ENCODE measurements around the gene KIDINS220.

The KIDINS220 gene

DNA sequence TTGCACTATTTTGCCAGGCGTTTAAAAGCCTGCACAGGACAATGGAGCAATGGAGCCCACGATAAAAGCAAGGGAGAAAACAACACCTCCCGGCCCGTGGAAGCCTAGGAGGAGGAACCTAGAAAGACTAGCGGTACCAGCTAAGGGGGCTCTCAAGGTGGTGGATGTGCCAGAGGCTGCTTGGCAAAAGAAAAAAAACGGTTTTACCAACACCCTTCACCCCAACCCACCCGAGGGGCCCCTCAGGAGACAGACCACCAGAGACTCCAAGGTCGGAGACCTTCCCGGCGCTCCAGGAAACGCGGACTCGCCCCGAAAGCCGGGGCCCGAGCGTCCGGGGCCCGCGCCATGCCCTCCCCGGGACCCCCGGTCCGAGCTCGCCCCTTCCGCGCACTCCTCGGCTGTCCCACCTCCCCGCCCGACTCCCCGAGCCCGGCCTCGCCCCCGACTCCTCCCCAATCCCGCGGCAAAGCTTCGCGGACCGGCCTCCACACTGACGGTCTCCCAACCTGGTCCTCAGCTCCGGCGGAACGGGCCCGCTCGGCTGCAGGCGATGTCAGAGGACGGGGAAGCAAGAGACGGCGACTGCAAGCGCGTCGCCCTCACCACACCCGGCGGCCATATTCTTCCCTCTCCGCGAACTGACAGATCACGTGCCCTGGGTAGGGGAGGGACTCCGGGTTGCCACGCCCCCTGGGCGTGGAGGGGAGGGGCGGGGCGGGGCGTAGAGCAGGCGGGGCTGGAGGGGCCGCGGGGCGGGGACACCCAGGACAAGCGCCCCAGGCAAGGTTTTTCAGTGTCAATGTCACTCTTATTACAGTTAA is at the start of gene KIDINS220:
Gene KIDINS220, minus strand, starts transcription at position 643 of the 824 bp plus-strand sequence. CDS start 10,520 bp downstream, outside the sequence.
- peak; percentile 83 for DNase-seq

DNA sequence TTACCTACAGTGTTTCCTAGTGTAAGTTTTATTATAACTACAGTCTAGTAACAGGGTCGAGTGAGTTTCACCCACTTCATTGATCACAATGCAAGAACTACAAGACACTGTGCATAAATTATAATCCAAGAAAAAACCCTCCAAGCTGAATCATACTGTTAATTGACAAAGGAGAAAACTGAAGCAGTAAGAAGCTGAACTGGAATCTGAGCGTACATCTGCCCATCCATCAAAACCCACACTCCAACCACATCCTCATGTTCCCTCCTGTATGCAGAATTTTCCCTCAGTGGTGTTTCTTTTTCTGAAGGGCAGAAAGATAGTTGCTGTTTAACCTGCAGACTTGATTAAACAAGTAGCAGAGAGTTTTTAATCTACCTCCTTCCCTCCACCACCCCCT is 49.5 kb upstream of the KIDINS220 start:
- no peak for DNase-seq

DNA sequence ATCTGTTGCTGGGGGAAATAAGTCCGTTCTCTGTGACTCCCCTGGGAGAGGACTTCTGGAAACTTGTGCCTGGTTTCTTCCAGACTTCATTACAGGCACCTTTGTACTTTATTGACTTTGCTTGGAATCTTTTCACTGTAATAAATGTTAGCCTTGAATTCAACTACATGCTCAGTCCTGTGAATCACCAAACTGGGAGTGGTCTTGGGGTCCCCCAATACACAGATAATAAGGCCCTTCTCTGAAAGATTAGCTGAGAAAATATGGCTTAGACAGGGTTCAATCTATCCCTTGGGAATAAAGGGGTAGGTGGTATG is 48.7 kb upstream of the KIDINS220 start:
- DNase-seq, result no peak

DNA sequence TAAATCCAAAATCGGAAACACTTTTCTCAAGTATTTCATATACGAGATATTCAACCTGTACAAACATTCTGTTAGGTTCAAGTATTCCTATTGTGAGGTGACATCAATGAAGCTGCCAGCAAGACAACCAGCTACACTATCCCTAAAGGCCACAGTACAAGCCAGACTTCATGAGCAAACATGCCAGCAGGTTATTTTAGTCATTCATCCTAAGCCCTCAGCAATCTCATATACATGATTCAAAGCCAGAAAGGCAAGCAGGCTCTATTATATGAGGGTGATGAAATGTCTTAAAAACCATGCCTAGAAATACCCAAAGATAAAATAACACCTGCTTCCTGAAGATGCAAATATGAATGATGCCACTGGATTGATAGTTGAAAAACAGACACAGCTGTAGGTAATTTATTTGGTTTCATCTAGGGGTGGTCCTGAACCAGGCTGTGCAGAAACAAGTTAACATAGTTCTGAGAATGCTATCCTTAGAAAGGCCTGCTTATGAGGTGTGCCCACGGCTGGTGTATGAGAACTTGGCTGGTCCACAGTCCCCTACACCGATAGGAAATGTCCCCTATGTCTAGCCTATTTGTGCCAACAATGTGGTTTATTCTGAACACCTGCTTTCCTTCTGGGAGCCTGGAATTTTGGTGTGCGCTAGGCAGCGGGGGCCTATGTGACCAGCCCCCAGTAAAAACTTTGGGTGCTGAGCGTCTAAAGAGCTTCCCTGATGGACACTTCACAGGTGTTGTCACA is 48.2 kb upstream of the KIDINS220 start:
- no peak for DNase-seq

DNA sequence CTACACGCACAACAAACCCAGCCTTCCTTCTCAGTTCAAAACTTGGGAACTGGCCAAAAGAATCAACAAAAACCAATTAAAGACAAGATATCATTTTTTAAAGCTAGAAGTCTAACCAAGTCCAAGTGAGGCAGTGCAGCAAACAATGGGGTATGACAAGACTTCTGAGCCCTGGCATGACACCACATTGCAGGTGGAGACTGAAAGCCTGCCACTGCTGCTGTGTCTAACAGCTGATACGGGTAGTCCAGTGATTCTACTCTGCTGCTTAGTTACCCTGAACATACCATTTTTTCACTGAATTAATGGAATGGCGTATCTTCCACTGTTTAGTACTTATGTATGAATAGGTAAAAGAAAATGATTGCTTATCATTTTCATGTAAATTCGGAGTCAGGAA is 47.4 kb upstream of the KIDINS220 start:
- DNase-seq, result no peak

DNA sequence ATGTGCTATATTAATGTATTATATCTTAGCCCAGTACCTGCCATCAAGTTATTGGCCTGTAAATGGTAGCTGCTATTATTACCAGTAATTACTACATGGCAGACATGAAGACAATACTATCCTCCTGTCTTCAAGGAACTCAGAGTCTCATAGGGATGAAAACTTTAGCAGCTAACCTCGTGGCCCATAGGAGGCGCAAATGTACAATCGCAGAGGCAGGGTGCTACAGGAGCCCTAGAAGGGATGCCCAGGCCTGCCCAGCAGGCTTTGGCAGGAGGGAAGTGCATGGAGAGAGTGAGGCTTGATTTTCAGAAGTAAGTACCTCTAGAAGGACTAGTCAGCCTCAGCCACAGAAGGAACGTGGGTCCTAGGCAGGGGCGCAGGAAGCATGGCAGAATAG is 44.7 kb upstream of the KIDINS220 start:
- DNase-seq, result no peak

DNA sequence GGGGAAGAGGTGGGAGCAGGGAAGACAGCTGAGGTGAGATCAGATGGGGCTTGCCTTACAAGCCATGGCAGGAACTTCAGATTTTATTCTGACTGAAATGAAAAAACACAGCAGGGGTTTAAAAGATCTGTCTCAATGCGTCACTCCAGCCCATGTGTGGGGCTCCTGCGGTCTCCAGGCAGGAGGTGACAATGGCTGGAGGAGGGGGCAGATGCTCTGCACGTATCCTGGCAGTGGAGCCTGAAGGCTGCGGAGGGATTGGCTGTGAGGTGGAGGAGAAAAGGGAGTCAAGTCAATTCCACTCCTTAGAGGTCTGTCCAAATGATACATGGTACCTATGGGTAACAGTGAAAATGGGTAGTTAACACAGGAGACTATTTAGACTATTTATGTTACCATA is 40.5 kb upstream of the KIDINS220 start:
- DNase-seq, result no peak

DNA sequence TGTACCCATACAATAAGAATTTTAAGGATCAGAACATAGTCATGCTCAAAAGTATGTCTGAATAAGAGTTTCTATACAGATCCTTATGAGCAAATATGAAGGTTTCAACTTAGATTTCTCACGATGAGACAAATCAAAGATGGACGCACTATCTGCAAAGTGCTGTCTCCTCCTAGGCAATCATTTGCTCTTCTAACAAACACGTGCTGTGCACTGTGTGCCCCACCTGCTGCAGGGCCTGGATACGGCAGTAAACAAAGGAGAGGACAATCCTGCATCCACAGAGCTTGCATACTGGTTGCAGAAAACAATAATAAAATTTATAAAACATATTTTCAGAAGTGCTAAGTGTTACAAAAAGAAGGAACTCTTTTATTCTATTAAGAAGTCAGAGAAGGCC is 39.9 kb upstream of the KIDINS220 start:
- DNase-seq, result no peak

DNA sequence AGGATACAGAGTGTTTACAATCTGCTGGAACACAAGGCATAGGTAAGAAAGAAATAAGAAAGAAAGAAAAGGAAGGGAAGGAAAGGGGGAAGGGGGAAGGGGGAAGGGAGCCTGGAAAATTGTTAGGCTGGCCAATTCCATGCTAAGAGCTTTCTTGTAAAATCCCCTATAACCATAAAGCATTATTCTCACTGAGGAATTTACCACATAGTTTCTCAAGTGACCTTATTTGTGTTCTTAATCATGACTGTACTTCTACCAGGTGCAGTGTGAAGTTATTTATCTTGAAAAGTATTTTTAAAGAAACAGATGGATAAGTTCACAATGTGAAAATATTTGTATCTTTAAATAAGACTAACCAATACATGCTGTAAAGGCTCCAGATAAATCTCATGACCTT is 39.2 kb upstream of the KIDINS220 start:
- no peak for DNase-seq

DNA sequence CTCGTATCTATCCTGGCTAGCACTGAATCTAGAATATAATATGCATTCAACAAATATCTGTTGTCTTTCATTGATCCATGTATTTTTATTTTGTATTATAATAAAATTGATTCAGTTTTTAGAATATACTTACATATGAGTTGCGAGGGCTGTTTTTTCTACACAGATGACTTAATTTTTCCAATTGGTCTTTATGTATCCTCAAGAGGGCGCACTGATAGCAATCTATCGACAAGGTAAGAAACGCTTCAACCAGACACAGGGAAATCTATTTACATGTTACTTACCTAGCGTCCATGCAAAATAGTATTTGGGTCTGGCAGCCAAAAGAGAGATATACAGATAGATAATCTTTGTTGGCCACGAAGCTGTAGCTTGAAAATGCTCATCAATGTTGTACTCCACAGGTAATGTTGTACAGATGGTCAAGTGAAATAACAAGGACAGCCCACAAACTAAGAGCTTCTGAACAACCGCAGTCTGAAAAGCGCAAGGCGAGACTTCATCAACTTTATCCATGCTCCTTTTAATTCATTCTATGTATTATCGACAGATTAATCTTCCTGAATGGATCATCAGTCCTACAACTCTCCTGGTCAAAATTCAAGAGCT is 35.5 kb upstream of the KIDINS220 start:
- no peak for DNase-seq

DNA sequence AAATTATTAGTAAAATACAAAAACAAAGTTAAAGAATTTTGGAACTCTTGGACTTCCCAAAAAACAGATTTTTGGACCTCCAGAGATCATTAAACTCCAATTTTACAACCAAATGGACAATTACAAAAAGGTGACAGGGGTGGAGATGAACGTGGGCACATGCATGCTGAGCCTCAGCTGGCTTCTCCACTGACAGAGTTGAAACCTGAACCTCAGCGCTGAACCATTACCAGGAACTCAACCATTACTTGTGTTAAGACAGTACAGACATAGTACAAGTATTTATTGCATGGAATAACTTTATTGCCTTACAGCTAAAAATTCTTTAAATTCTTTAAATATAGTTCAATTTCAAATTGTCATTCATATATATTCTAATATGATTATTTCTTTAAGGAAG is 33.0 kb upstream of the KIDINS220 start:
- DNase-seq, result no peak

DNA sequence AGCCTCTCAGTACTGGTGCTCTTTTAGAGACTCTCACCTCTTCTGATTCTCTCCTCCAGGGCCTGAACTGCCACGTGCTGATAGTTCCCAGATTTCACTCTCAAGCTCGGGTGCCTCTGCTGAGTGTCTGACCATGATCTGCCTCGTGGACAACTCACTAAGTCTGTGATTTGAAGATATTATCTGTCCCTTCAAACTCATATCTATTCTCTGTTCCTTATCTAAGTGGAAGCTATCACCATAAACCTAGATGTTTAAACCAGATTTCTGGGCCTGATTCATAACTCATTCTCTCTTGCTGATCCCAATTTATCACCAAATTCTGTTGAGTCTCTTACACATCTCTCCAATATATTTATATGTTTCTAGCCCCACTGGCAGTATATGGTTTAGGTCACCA is 29.9 kb upstream of the KIDINS220 start:
- DNase-seq, result no peak

DNA sequence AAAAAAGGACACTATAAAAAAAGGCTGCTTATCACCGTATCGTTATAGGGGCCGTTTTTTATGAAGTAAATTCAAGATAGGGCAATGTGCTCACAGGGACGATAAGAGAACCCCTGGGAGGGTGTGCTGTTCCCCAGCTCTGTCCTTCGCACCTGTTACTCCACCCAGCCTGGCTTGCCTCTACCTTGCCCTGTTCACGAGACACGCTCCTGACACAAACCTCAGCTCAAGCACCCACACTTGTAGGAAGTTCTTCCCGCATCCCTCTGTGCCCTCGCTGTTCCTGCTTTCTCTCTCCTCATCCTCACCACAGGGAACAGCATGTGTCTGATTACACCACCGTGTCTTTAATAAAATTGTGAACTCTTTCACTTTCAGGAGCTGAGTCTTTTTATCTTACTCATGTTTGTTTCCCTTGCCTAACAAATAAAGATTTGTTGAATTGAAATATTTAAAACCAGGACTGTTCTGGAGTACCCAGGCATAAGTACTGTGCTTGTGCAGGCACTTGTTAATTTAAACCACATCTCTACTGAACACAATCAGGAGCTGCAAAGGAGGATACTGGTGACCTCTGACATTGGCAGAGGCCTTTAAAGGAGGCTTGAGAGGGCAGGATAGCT is 26.0 kb upstream of the KIDINS220 start:
- no peak for DNase-seq

DNA sequence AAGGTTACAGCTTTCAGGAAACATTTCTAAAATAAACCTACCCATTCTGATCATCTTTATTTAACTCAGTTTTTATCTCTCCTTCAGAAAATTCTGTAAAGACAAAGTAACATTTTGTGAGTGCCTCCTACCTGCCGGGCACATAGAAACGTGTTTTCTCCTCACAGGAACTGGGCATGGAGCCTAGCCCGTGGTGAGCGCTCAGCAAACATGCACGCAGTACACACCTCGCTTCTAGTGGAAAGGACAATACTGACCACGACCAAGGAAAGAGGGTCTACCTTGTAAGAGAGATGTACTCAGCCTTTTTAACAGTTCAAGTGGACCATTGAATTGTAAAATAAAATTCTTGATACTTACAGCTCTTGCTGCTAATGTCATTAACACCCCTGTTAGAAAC is 24.8 kb upstream of the KIDINS220 start:
- no peak for DNase-seq

DNA sequence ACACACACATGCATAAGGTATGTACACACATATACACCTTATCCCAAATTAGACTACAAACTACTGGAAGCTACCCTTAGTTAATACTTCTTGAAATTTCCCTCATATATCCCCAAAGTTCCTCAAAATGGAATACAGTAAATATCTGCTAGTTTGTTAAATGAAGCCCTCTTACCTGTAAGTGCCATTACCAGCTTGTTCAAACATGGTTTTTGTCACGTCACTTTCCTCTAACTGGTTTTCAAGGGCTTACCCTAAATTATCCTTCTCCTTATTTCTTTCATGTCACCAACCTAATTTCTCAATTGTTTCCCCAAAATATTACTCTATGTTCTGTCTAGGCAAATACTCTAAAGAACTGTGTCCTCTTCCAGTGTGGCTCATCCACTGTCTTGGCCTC is 24.4 kb upstream of the KIDINS220 start:
- DNase-seq, result no peak

DNA sequence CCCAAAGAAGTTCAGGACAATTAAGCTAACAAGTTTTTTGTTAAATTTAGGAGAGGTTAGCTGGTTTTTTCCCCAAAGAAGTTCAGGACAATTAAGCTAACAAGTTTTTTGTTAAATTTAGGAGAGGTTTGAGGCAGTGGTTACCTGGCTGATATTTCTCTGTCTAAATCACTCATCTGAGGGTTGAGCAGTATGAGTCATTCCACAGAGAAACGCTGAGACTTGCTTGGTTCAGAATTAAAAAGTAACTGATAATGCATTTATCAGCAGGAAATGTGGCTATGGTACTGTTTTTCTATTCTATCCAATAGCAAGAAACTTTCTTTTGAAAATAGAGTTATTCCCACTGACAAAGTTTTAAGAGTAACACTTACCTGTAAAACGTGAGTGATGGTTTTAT is 22.8 kb upstream of the KIDINS220 start:
- no peak for DNase-seq

DNA sequence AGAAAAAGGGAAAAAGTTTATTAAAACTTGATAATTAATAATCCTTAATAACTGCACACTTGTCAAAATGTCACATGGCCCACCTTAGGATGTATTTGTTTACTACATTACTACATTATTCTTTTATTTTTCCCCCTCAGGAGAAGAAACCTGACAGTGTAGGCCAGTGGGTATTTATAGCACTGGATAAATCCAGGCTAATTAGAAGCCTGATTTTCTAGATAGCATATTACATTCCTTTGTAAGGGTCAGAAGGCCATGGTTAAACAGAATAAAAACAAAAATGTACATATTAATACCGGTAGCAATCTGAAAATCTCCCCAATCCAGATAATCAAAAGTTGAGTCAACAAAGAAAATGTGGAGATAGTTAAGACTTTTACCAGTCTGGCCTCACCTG is 21.5 kb upstream of the KIDINS220 start:
- DNase-seq, result no peak

DNA sequence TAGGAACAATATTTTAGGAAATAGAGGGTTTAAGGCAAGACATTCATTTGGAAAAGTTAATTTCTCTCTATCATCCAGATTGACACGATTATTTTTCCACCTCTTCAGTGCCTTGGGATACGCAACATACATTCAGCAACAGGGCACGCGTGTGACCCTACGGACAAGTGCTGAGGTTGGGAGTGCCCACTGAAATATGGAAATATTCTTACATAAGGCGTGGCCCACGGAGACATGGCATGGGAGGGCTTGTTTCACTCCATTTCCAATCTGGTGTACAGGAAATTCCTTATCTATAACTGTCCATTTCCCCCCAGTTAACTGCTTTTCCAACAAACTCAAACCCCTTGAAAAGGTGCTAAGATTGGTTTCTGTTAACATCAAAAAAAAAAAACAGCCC is 20.9 kb upstream of the KIDINS220 start:
- DNase-seq, result no peak

DNA sequence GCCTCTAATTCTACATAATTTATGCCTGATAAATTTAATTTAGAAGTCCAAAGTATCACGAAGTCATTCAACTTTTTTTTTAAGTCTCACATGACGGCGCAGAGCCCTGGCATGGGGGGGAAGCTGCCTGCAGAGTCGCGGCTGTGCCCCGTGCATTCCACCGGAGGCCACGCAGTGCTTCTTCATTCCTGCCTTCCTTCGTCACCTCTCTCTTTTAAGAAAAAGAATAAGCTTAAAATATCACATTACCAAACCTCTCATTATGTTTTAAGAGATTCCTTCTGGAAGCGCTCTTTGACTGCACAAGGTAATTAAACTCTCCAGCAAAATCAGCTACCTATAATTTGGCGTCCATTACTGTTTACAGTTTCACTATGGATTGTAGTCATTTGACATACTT is 20.3 kb upstream of the KIDINS220 start:
- no peak for DNase-seq

DNA sequence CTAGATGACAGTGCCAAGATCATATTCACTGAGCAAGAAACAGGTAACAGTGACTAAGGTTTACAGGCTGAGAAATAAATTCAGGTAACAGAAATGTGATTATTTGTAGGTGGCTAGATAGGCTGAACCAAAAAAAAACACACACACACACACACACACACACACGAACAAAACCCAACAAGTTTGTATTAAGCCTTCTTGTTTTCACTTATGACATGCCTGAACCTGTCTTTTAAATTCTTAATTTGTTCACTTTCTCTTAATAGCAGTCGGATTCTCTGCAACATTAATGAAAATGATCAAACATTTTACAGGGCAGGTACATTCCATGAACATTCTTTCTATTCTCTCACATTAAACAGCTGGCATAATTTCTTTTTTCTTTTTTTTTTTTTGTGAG is 18.8 kb upstream of the KIDINS220 start:
- DNase-seq, result no peak

DNA sequence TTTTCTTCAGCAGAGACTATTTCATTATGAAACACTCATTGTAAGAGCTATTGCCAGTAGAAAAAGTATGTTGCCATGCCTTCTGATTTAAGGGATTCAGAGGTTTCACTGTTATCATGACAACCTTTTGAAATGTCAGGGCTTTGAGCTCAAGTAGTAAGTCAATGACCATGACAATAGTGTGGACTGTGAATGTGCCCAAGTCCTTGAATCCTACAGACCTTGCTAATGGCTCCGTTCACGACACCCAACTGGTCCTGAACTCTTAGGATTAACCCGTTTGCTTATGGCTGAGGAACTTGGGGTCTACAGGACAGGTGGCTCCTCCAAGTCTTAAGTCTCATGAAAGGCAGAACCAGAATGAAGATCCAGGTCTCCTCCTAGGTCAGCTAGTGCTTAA is 17.6 kb upstream of the KIDINS220 start:
- no peak for DNase-seq

DNA sequence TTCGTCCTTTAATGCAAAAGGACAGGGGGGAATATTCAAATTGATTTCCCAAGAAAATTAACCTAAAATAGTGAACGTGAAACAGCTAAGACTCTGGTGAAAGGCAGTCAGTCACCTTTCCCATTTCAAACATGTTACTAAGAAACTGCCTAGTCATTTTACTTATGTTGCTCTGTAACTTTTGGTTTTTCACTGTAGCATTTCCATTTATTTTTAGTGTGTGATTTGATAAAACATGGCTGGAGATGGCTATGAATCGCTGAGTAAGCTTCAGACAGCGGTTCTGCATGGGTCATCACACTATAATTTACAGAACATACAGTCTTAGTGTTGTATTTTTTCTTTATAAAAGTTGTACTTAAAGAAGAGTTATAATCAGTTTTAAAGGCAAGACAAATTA is 16.0 kb upstream of the KIDINS220 start:
- DNase-seq, result no peak

DNA sequence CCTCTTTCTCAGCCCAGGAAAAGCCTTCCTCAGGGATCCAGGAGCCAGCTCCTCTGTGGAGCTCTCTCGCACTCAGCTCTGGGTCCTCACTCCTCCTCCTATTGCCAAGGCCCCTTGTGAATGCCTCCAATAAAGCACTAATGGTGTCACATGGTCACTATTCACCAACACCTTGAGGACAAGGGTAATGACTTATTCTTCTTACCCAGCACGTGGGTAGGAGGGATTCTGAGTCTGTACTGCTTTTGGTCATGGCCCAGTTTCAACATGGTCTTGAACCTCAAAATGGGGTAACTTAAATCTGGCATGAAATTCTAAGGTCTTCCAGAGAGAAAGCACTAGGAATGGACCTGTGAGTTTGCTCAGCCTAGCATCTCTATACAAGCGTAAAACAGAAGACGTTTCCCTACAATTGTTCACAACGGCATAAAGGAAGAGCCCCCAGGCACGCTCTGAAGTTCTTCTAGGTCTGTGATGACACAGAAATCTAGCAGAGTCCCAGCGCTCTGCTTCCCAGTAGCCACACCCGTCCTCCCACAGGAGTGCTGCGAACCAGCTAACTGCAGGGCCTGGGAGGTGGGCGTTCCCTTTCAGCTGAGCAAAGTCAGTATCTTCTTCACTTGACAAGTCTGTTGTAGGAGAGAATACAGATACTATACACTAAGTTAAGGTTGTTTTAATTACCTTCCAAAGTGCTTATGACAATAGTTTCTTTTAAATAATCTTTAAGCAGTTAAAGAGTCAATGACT is 14.6 kb upstream of the KIDINS220 start:
- no peak for DNase-seq
